GM19372 (cell line): Measurements from ENCODE around the gene LYZL6.

ENCODE experiments used
- ATAC-seq: cut with Tn5 transposase; IDR thresholded peaks from one replicate; pipeline ENCODE4 v1.9.1; 2021; ENCODE audit warnings: mild to moderate bottlenecking, low read depth, moderate library complexity; ENCODE audit not compliant: unreplicated experiment

LYZL6 gene, protein sequence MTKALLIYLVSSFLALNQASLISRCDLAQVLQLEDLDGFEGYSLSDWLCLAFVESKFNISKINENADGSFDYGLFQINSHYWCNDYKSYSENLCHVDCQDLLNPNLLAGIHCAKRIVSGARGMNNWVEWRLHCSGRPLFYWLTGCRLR

DNA sequence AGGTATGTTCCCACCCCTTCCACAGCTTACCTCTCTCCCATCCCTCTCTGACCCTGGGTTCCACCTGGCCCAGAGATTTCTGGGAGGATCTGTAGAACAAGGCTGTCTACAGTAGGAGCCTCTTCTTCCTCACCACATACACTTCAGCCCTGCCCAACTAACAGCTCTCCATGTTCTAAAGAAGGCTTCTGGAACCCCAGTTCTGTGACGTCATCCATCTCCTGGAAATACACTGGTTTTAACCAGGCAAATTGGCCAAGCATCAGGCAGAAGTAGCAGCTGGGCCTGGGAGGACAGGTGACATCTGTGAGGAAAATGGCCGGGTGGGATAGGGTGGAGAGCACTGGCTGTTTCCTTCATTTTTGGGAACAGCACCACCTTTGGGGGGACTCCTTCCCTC lies at the start of gene LYZL6:
TSS of gene LYZL6 (minus strand) at position 177 of the 400 bp plus-strand sequence. CDS start 4,357 bp downstream, outside the sequence.
- ATAC-seq = no peak

DNA sequence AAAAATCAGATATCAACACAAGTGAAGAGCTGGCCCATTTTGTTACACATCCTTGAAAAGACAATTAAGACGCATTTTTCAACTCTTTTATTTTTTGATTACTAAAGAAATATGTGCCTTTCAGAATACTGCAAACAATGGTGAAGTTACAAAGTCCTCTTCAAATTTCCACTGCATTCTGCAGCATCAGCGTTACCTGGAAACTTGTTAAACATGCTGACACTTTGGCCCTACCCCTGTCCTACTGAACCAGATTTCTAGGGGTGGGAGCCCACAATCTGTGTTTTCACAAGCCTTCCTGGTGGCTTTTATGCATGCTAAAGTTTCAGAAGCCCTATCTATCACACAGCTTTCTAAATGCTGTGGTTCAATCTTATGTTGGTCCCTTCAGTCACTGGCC lies 47.6 kb upstream of the LYZL6 start:
- no peak for ATAC-seq

GRCh38 chr17:35988164-35988563 lies 44.7 kb upstream of the LYZL6 start:
- ATAC-seq = no peak

DNA sequence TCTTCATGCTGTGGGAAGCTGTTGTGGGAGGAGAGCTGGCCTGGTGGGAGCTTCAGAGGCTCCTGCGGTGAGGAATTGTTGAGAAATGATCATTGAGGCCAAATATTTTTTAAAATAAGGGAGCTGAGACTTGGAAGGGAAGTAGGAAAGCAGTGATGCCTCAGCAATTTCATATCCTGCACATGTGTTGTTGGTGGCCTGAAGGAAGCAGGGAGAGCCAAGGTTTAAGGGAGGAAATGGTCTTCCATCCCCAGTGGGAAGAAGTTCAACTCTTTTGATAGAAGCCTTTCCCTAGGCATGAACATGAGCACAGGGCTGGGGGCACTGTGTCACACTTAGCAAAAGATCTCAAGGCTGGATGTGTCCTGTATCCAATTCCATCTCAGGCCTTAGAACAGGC lies 43.1 kb upstream of the LYZL6 start, which contains the start of gene CCL14:
TSS of gene CCL14 (minus strand) at position 87 of the 400 bp plus-strand sequence. CDS start at position 7, 80 bp downstream.
- ATAC-seq = no peak

- ATAC-seq = no peak
Measured at GRCh38 chr17:35984140-35984539, 40.6 kb upstream of the LYZL6 start.

- ATAC-seq = no peak
Measured at GRCh38 chr17:35982409-35983191, 39.1 kb upstream of the LYZL6 start.

- ATAC-seq = no peak
Measured at GRCh38 chr17:35981908-35982330, 38.4 kb upstream of the LYZL6 start.

- no peak for ATAC-seq
Measured at GRCh38 chr17:35981246-35981645, 37.7 kb upstream of the LYZL6 start, which contains the start of gene CCL16. Gene CCL16 (minus strand): TSS chr17:35981497. CDS start chr17:35981420, 77 bp downstream.

GRCh38 chr17:35978346-35978745 lies 34.8 kb upstream of the LYZL6 start:
- ATAC-seq = no peak

- ATAC-seq = no peak
Measured at GRCh38 chr17:35977509-35977908, 34.0 kb upstream of the LYZL6 start.

- ATAC-seq = no peak
Measured at GRCh38 chr17:35973333-35974260, 30.1 kb upstream of the LYZL6 start.

GRCh38 chr17:35972945-35973332 lies 29.4 kb upstream of the LYZL6 start:
- no peak for ATAC-seq

DNA sequence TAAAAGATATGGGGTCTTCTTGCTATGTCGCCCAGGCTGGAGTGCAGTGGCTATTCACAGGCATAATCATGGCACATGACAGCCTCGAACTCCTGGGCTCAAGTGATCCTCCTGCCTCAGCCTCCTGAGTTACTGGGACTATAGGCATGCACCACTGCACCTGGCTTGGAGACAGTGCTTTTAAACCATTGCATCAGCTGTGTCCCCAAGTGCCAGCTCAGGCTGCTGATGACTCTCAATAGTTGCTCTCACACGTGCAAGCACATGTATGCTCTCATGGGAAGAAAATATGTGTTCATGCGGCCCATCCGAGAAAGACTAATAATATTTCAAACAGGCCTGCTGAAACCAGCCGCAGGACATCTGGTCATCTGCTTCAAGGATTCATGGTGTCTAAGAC lies 29.0 kb upstream of the LYZL6 start:
- no peak for ATAC-seq

DNA sequence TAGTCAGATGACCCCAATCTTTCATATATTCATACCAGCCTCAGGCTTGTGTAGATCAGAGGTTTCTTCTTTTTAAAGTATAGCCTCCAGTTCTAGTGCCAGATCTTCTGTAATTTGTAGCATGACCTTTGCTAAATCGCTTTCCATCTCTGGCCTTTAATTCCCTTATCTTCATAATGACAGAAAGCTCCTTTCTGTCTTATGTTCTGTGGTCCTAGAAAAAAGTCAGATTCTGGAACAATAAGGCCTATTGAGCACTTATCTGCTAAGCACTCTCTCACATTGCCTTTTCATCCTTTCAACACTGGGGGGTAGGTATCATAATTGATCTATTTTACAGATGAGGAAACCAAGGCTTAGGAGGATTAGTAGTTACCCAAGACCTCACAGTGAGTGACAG lies 28.6 kb upstream of the LYZL6 start:
- no peak for ATAC-seq

DNA sequence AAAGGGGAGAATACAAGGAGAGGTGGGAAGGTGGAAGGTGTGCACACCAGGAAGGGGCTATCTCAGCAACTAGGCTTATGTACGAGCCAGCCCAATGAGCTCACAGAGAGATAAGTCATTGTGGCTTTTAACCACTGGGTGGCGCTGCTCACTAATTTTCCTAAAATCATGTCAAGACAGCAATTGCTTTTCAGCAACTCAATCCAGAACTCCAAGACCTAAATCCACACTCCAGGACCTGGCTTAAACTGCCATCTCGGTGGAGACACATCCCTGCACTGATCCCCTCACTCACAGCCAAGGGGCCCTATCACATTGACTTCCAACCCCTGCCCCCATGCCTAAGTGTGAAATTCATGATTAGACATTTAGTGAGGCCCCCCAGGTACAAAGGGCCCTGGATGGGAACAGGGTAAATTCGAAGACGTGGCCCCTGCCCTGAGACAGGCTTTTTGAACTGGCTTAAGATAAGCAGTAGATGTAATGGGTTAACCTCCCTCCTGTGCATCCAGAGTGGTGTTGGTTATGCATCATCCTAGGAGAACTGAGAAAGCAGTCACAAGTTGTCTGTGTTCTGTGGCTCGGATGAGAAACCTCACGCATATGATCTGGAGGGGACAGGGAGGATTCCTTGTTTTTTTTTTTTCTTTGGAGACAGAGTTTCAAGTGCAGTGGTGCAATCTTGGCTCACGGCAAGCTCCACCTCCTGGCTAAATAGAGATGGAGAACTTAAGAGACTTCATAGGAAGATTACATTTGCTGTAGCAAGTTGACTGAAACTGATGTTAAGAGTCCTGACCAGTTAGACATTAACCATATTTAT lies 26.3 kb upstream of the LYZL6 start:
- no peak for ATAC-seq

DNA sequence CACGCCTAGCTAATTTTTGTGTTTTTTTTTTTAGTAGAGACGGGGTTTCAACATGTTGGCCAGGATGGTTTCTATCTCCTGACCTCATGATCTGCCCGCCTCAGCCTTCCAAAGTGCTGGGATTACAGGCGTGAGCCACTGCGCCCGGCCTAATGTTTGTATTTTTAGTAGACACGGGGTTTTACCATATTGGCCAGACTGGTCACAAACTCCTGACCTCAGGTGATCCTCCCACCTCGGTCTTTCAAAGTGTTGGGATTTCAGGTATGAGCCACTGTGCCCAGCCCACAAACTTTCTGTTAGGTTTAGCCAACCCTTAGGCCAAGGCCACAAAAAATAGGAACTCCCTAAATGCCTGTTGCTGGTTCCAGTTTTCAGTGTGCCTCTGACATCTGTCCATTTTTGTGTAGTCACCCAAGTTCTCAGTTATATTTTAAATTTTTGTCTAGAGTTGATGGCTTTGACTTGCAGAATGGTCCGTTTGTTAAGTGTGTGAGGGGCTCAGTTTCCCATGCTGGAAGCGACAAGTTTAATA lies 25.1 kb upstream of the LYZL6 start:
- no peak for ATAC-seq

DNA sequence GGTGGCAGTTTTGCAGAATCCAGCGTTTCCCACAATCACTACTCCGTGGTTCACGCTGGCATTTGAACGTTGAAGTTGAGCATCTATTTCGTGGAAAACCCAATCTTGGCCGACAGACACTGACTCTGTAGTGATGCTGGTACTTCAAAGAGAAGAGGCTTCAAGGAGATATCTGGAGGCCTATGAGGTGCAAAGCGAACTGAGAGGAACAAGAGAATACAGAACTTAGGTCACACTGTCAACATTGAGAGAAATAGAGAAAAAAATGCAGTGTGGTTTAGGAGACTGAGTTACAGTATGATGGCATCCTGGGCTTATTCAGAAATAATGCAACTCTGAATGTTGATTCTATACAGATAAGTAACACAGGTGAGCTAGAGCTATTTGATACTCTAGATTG lies 21.8 kb upstream of the LYZL6 start:
- no peak for ATAC-seq

DNA sequence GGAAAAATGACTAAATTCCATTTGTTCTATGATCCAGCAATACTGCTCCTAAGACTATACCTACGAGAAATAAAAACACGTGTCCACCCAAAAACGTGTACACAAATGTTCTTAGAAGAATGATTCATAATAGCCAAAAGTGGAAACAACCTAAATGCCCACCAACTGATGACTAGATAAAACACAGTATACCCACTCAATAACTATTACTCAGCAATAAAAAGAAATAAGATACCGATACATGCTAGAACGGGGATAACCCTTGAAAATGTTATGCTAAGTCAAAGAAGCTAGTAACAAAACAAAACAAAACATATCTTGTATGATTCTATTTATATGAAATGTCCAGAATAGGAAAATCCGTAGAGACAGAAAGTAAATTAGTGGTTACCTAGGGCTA lies 20.1 kb upstream of the LYZL6 start:
- ATAC-seq = no peak

- ATAC-seq = no peak
Measured at GRCh38 chr17:35953720-35954119, 10.2 kb upstream of the LYZL6 start.

- ATAC-seq = no peak
Measured at GRCh38 chr17:35949401-35949800, 5.9 kb upstream of the LYZL6 start.
